ENCODE data around the gene RBM17. TPM values are rescaled to one million over a fixed set of nuclear protein-coding genes. Genes with fewer than 3 reads are reported as not detected.
A peak's percentile ranks its signal among the peaks of the same experiment; 100 is the strongest.

The RBM17 gene
- total and polyA plus RNA-seq, 10 of the 15 experiments (the other 5 are each of a cell fraction or from before 2014, with no cell fraction given), result 28.4 to 181 (median 83.9) TPM

DNA sequence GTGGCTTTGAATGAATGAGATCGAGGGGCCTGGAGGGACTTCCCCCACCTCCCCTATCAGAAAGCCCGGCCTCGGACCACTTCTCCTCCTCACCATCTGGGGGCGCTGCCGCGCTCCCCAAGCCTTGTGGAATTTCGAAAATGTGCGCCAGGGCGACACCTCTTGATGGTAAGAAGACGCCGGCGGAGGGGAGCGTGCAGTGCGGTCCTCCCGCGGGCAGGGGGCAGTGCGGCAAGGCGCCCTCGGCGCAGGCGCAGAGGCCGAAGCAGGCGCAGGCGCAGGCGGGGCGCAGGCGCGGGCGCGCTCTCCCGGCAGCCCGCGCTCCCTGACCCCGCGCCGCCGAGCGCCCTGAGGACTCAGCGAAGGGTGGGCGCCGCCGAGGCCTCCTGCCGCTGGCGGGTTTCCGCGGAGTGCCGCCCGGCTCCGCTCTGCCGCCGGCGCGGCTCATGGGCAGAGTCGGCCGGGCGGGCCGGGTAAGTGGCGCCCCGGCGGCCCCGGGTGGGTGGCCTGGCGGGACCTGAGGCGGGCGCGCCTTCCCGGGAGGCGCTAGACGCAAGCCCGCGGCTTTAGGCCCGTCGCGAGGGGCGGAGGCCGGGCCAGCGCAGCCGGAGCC, at the start of gene RBM17 (continued):
- TF ChIP-seq, protein P1, sequence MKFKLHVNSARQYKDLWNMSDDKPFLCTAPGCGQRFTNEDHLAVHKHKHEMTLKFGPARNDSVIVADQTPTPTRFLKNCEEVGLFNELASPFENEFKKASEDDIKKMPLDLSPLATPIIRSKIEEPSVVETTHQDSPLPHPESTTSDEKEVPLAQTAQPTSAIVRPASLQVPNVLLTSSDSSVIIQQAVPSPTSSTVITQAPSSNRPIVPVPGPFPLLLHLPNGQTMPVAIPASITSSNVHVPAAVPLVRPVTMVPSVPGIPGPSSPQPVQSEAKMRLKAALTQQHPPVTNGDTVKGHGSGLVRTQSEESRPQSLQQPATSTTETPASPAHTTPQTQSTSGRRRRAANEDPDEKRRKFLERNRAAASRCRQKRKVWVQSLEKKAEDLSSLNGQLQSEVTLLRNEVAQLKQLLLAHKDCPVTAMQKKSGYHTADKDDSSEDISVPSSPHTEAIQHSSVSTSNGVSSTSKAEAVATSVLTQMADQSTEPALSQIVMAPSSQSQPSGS (IDR thresholded peaks at IDR 0.05; ENCODE audit: low read length), result no peak
- TF ChIP-seq ASH2L (IDR thresholded peaks at IDR 0.05; ENCODE audit: borderline replicate concordance, low read depth) (no peak), MYB (IDR thresholded peaks at IDR 0.05; ENCODE audit: borderline replicate concordance, low read depth, low read length) (no peak), MTA2 (IDR thresholded peaks at IDR 0.05; ENCODE audit: low read depth) (no peak), HDGF (IDR thresholded peaks at IDR 0.05) (no peak), RUNX3 (IDR thresholded peaks at IDR 0.05; ENCODE audit: low read length) (peak; percentile 67), NFYB (IDR thresholded peaks at IDR 0.05; ENCODE audit: insufficient read depth, low read depth, low read length) (no peak), SMAD1 (IDR thresholded peaks at IDR 0.05; ENCODE audit: low read depth, partially characterized antibody) (no peak), RAD21 (IDR thresholded peaks at IDR 0.05; ENCODE audit: insufficient read depth, low read depth, low read length) (peak; percentile 95)

DNA sequence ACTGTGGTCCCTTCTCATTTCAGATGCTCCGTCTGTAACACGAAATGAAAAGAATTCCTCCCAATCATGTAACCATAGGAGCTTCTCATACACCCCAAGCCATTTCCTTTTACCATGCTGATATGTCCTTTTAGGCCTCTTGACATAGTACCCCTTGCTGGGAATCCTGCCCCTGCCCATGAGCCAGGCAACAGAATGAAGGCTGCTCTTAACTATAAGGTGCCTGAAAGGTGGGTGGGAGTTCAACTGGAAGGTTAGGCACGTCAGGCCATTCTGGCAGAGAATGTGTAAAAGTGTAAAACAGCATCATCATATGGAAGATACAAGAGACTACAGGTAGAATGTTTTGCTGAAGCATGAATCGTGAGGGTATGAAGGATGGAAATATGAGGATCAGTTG, 49.1 kb upstream of the RBM17 start:
- intact Hi-C loops (cut with micrococcal nuclease; ENCODE audit: unreplicated experiment) (no loop called here), in situ Hi-C loops (cut with MboI) (no loop called here)
- CTCF ChIA-PET, result interaction anchor here (0.9 kb wide), 1 partner anchor 8 kb away, joined by 3 read pairs; no protein-coding TSS in a partner anchor
- Histone ChIP-seq H3K4me1 (ENCODE audit: control insufficient read depth, insufficient read depth, low read length) (peaks cover 20% of the 10 kb centered on the region), H4K20me1 (ENCODE audit: control insufficient read depth, insufficient read depth) (no peaks in the 10 kb centered on the region), H3K36me3 (ENCODE audit: control insufficient read depth in 2 of 2, insufficient read depth in 2 of 2, low read length in 1 of 2) (no peaks in the 10 kb centered on the region), H3K79me2 (ENCODE audit: control insufficient read depth, insufficient read depth, low read length) (no peaks in the 10 kb centered on the region), H3K4me3 (no peak overlapping the region), H3K27ac (ENCODE audit: control insufficient read depth, insufficient read depth) (no peak overlapping the region), H3K4me2 (ENCODE audit: control insufficient read depth, insufficient read depth) (no peak overlapping the region), H3K27me3 (replicated peaks in 1 of 2; ENCODE audit: control insufficient read depth in 2 of 2, insufficient read depth in 2 of 2, low read length in 1 of 2) (no peaks in the 10 kb centered on the region), H3K9ac (ENCODE audit: control insufficient read depth, insufficient read depth, low read length) (no peak overlapping the region), H3K9me3 (replicated peaks; ENCODE audit: control insufficient read depth, insufficient read depth, low read length) (no peaks in the 10 kb centered on the region; the same call in 2 of the 3 replicates), H2AFZ (ENCODE audit: control insufficient read depth, low read depth, low read length) (no peak overlapping the region)
- WGBS (ENCODE audit: insufficient coverage, insufficient replicate concordance, low lambda C conversion rate, missing lambda C conversion rate), result 66% methylated on average over 4 of the region's 4 CpGs
- SMC1A ChIA-PET (ENCODE audit: uncharacterized antibody, unreplicated experiment), result interaction anchor here (2.0 kb wide), 1 partner anchor 32 kb away, joined by 5 read pairs; no protein-coding TSS in a partner anchor
- POLR2A ChIA-PET, result no interaction called here
- RAD21 ChIA-PET (ENCODE audit: unreplicated experiment), result no interaction called here
- no TSS peak for BruUV-seq (replicated peaks)
- DNase-seq (ENCODE audit: low read depth, low spot score) (no peak), FAIRE-seq (no peak), ATAC-seq (no peak)
- TF ChIP-seq, protein P2, sequence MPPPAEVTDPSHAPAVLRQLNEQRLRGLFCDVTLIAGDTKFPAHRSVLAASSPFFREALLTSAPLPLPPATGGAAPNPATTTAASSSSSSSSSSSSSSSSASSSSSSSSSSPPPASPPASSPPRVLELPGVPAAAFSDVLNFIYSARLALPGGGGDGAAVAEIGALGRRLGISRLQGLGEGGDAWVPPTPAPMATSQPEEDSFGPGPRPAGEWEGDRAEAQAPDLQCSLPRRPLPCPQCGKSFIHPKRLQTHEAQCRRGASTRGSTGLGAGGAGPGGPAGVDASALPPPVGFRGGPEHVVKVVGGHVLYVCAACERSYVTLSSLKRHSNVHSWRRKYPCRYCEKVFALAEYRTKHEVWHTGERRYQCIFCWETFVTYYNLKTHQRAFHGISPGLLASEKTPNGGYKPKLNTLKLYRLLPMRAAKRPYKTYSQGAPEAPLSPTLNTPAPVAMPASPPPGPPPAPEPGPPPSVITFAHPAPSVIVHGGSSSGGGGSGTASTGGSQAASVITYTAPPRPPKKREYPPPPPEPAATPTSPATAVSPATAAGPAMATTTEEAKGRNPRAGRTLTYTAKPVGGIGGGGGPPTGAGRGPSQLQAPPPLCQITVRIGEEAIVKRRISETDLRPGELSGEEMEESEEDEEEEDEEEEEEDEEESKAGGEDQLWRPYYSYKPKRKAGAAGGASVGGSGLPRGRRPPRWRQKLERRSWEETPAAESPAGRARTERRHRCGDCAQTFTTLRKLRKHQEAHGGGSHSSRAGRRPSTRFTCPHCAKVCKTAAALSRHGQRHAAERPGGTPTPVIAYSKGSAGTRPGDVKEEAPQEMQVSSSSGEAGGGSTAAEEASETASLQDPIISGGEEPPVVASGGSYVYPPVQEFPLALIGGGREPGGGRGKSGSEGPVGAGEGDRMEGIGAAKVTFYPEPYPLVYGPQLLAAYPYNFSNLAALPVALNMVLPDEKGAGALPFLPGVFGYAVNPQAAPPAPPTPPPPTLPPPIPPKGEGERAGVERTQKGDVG (CRISPR knock-in tag; IDR thresholded peaks at IDR 0.05), result no peak
- TF ChIP-seq EED (IDR thresholded peaks at IDR 0.05; ENCODE audit: low read depth), result no peak
- no peak for TF ChIP-seq CBX3 (IDR thresholded peaks at IDR 0.05; ENCODE audit: borderline replicate concordance, low read depth)
- TF ChIP-seq JUND (IDR thresholded peaks at IDR 0.05; ENCODE audit: low read depth, low read length), result no peak
- TF ChIP-seq BMI1 (IDR thresholded peaks at IDR 0.05; ENCODE audit: borderline replicate concordance), result no peak
- no peak for TF ChIP-seq FOXK2 (IDR thresholded peaks at IDR 0.05)
- TF ChIP-seq, protein P3, sequence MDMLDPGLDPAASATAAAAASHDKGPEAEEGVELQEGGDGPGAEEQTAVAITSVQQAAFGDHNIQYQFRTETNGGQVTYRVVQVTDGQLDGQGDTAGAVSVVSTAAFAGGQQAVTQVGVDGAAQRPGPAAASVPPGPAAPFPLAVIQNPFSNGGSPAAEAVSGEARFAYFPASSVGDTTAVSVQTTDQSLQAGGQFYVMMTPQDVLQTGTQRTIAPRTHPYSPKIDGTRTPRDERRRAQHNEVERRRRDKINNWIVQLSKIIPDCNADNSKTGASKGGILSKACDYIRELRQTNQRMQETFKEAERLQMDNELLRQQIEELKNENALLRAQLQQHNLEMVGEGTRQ (IDR thresholded peaks at IDR 0.05; ENCODE audit: borderline replicate concordance, low read depth, low read length), result no peak
- no peak for TF ChIP-seq POU2F2 (IDR thresholded peaks at IDR 0.05; ENCODE audit: borderline replicate concordance, low read depth, low read length)
